NK-92 (cell line): Measurements from ENCODE around the gene CDC34.

Experiments used
- DNase-seq: peaks from one replicate; lab custom pipeline; 2025; ENCODE audit not compliant: unreplicated experiment; lab: John Stamatoyannopoulos, UW

Gene CDC34

GRCh38 chr19:519449-519865, 12.1 kb upstream of the CDC34 start:
- no peak for DNase-seq

- DNase-seq, result no peak
Measured at GRCh38 chr19:522726-523125, 8.8 kb upstream of the CDC34 start.

DNA sequence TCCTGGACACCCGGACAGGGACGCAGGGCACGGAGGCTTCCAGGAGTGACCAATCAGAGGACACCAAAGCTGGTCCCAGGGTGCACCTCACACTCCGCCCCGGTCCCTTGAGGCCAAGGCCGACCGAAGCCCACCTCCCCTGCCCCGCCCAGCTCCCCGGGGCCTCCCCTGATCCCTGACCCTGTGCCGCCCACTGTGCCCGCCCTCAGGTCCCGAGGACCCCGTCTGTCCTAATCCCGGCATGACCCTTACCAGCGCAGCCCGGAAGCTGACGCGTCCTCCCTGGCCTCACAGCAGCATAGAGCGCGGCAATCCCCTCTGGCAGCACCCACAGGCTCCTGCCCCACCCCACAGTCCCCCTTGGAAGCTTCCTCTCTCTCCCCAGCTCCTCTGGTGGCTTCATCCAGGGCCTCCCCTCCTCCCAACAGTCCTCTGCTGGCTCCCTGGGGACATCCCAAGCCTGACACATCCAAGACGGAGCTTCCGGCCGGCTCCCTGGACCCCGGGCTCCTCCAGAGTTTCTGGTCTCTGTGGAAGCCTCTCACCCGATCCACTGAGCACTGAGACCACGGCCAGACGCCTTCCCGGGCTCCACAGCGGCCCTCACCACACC, 7.4 kb upstream of the CDC34 start:
- no peak for DNase-seq

- no peak for DNase-seq
Measured at GRCh38 chr19:525029-525428, 6.5 kb upstream of the CDC34 start.

DNA sequence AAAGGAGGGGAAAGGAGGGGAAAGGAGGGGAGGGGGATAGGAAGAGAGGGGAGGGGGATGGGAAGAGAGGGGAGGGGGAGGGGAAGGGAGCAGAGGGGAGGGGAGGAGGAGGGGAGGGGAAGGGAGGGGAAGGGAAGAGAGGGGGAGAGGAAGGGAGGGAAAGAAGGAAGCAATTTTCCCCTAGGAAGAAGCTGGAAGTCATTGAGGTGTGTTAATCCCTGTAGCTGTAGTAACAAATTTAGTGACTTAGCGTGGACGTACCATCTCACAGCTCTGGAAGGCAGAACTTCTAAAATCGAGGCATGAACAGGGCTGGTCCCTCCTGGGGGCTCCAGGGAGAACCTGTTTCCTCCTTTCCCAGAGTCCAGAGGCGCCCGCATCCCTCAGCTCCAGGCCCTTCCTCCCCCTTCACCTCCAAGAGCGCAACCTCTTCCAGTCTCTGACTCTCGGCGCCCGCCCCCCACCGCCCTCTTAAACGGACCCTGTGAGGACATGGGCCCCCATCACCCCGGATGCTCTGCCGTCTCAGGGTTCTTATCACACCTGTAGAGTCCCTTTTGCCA, 5.6 kb upstream of the CDC34 start:
- DNase-seq, result no peak

- no peak for DNase-seq
Measured at GRCh38 chr19:530134-531008, 1.2 kb upstream of the CDC34 start.

DNA sequence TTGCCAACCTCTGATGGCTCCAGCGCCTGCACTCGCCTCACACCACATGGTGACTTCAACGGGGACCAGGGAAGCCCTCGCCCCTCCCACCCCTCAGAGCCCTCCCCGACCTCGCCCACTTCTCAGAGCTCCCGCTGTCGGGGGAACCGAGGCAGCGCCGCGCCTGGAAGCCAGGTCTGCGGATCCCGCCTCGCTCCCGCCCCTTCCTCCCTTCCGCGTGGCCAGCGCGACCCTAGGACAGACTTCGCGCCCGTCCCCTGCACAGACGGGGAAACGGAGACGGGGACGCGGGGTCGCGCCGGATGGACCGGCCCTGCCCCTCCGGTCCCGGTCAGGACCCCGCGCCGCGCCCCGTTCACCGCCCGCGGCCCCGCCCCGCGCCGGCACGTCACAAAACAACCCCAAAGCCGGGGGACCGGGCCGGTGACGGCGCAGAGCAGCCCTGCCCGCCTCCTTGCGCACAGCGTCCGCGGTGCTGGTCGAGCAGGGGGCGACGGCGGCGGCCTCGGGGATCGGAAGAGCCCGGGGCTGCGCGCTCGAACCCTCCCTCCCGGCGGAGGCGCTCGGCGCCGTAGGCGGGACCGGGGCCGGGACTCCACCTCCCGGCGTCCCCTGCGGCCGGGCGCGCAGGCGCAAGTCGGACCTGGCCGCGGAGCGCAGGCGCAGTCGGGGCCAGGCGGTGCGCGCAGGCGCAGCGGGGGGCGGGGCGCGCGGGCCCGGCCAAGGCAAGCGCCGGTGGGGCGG, 379 bp upstream of the CDC34 start:
- no peak for DNase-seq

DNA sequence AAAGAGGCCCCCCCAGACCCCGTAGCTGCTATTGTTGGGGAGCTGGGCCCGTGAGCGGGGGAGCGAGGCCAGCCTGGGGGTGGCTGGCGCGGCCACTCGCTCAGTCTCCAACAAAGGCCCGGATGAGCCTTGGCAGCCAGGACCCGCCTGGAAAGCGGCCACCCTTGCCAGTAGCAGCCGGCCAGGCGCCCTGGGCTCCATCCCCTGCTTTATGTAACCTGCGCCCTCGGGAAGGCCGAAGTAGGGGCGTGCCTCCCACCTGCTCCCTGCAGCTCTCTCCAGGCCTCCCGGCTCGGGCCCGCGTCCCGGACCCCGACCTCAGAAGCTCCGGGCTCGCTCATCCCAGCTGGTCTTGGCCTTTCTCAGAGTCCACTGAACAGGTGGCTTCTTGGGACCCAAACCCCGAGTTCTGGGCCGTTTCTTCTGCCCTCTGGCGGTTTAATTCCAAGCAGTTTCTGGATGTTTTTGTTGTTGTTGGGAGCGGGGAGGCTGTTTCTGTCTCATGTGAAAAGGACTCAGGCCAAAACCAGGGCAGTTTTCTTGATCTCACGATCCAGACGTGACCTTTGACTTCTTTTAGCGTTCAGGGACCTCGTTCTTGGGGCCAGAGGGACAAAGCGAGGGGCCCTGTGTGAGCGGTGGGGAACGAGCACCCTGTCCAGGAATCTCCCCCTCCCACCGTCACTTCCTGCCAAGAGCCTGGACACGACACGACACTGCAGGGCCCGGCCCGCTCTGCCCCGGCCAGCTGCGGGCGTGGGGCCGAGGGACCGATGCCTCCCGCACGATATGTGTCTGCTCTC, 1.2 kb downstream of the CDC34 start:
- no peak for DNase-seq

- DNase-seq, result no peak
Measured at GRCh38 chr19:533364-534058, 2.0 kb downstream of the CDC34 start.

DNA sequence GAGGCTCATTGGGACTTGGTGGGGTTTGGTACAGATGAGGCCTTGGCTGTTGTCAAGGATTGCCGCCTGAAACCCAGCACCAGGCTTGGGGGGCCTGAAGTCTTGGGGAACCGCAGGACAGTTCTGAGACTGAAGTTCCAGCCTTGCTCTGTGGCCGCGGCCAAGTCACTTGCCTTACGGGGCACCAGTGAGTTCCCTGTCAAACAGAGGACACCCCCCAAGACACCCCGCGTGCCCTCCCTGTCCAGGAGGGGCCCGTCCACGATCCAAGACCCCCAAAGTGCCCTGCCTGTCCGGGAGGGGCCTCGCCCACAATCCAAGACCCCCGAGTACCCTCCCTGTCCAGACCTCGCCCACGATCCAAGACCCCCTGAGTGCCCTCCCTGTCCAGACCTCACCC, 2.5 kb downstream of the CDC34 start:
- no peak for DNase-seq

- DNase-seq, result no peak
Measured at GRCh38 chr19:535017-535835, 3.7 kb downstream of the CDC34 start.

- no peak for DNase-seq
Measured at GRCh38 chr19:536031-536880, 4.7 kb downstream of the CDC34 start.

DNA sequence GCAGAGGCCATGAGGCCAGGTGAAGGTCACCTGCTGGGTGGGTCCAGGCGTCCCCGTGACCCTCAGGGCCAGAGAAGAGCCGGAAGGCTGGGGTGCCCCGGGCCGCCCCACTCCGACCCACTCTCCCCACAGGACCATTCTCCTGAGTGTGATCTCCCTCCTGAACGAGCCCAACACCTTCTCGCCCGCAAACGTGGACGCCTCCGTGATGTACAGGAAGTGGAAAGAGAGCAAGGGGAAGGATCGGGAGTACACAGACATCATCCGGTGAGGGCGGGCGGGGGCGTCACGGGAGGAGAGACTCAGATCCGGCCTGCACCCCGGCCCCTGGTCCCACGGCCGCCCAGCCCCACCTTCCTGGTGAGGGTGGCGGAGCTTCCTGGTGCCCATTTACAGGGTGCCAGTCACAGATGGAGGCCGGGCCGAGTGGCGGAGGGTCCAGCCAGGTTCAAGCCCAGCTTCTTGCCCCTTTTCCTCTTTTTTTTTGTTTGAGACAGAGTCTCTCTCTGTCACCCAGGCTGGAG, 5.4 kb downstream of the CDC34 start:
- no peak for DNase-seq

GRCh38 chr19:538641-539428, 7.3 kb downstream of the CDC34 start:
- DNase-seq, result no peak

DNA sequence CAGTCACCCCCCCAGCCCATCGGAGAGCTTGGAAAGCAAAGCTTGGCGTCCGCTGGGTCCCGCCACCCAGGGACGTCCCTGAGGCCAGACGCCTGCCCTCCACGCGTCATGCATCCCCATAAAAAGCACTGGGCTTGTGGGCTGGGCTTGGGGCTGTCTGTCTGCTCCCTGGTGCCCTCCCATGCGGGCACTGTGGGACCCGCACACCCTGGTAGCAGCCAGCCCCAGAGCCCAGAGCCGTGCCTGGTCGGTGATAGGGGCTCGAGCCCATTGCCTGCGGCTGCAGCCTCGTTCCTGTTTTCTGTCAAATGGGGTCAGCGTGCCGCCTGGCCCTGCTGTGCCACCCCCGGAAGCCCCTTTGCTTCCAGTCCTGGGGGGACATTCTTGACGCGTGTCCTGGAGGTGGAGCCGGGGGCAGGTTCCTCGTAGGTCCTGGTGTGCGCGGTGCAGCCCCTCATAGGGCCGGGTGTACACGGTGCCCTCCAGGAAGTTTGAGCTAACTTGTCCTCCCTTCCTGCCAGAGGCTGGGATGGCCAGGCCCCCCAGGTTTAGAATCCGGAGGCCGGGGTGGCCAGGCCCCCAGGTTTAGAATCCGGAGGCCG, 8.0 kb downstream of the CDC34 start:
- DNase-seq, result no peak

GRCh38 chr19:540867-541637, 9.5 kb downstream of the CDC34 start:
- DNase-seq, result no peak
